Activated CD8-positive, alpha-beta T cell treated with anti-CD3 and anti-CD28 coated beads for 36 hours (primary cell): ENCODE data around the gene GNL2. TPM values are rescaled to one million over a fixed set of nuclear protein-coding genes. Genes with fewer than 3 reads are reported as not detected.

Experiments used
- ATAC-seq: fragments of 200-7000 bp; cut with Tn5 transposase; one replicate; pipeline ENCODE4 v1.10.0; 2021; ENCODE audit warnings: mild to moderate bottlenecking, moderate library complexity
- CTCF ChIA-PET: fragments of 350-600 bp; sonication (Branson Sonifier 250); formaldehyde crosslinking; loops from one replicate; lab custom pipeline; 2021; ENCODE audit warnings: antibody characterized with exemption; lab: Charles Lee
- POLR2A ChIA-PET: fragments of 350-600 bp; sonication (Branson Sonifier 250); formaldehyde crosslinking; loops from one replicate; lab custom pipeline; 2021; ENCODE audit warnings: antibody characterized with exemption; lab: Charles Lee
- DNase-seq: peaks from one replicate; pipeline ENCODE4 v3.0.0-alpha.2; 2020
- H3K27ac Mint-ChIP-seq: one replicate; pipeline ENCODE4 v1.8.0; 2021; ENCODE audit warnings: mild to moderate bottlenecking, mixed read lengths
- H3K27me3 Mint-ChIP-seq: one replicate; pipeline ENCODE4 v1.8.0; 2021; ENCODE audit warnings: mixed read lengths
- H3K36me3 Mint-ChIP-seq: one replicate; pipeline ENCODE4 v1.8.0; 2021; ENCODE audit warnings: low read depth, mixed read lengths
- H3K4me1 Mint-ChIP-seq: one replicate; pipeline ENCODE4 v1.8.0; 2021; ENCODE audit warnings: low read depth, mixed read lengths
- H3K4me3 Mint-ChIP-seq: one replicate; pipeline ENCODE4 v1.8.0; 2021; ENCODE audit warnings: mild to moderate bottlenecking, moderate library complexity, mixed read lengths
- H3K9me3 Mint-ChIP-seq: one replicate; pipeline ENCODE4 v1.8.0; 2021; ENCODE audit warnings: mixed read lengths
- CTCF ChIP-seq: fragments of 200-600 bp; IDR thresholded peaks from one replicate; pipeline ENCODE4 v1.8.0; 2022; ENCODE audit warnings: antibody characterized with exemption, mild to moderate bottlenecking
- intact Hi-C: fragments of 100-400 bp; cut with micrococcal nuclease; formaldehyde crosslinking; loops from one replicate; pipeline ENCODE4 v1.10.0; 2022
- total RNA-seq, 2 experiments: library from RNA; stranded (reverse); gene quantifications; one replicate each; pipeline ENCODE4 v1.2.3, GENCODE V29; 2021

GNL2 gene
- total RNA-seq, 2 experiments from 2014 or later = 76.4 to 77.8 TPM

- intact Hi-C loops = no loop called here
- Mint-ChIP-seq H3K4me3 (no peak overlapping the region), H3K4me1 (no peaks in the 10 kb centered on the region), H3K27me3 (peaks cover 22% of the 10 kb centered on the region), H3K27ac (no peak overlapping the region), H3K36me3 (no peaks in the 10 kb centered on the region), H3K9me3 (no peaks in the 10 kb centered on the region)
- POLR2A ChIA-PET = interaction anchor here (0.6 kb wide), 1 partner anchor 480 kb away, joined by 3 read pairs; no protein-coding TSS in a partner anchor
- DNase-seq (peak; percentile 13), ATAC-seq (no peak)
- TF ChIP-seq CTCF = no peak
- CTCF ChIA-PET = interaction anchor here (0.9 to 2.0 kb wide), 3 partner anchors 19 to 55 kb away, joined by 3 to 7 read pairs (median 3); no protein-coding TSS in a partner anchor
Measured at GRCh38 chr1:37622131-37622530, 26.4 kb upstream of the GNL2 start.

- ChIA-PET CTCF (interaction anchor here (2.0 kb wide), 1 partner anchor 19 kb away, joined by 7 read pairs; no protein-coding TSS in a partner anchor), POLR2A (no interaction called here)
Measured at GRCh38 chr1:37621326-37621870, 25.7 kb upstream of the GNL2 start.

GRCh38 chr1:37620707-37621106, 25.0 kb upstream of the GNL2 start:
- H3K36me3 Mint-ChIP-seq = no peaks in the 10 kb centered on the region
- no peak overlapping the region for H3K27ac Mint-ChIP-seq
- no peak for DNase-seq
- no peaks in the 10 kb centered on the region for H3K4me1 Mint-ChIP-seq
- H3K4me3 Mint-ChIP-seq = no peak overlapping the region
- no peaks in the 10 kb centered on the region for H3K9me3 Mint-ChIP-seq
- ChIA-PET CTCF (no interaction called here), POLR2A (no interaction called here)
- no peak for ATAC-seq
- intact Hi-C loops = no loop called here
- H3K27me3 Mint-ChIP-seq = peaks cover 29% of the 10 kb centered on the region
- no peak for TF ChIP-seq CTCF

More at GRCh38 chr1:37621326-37621870, 25.7 kb upstream of the GNL2 start:
- Mint-ChIP-seq H3K4me3 (no peak overlapping the region), H3K27ac (no peak overlapping the region), H3K4me1 (no peaks in the 10 kb centered on the region), H3K9me3 (no peaks in the 10 kb centered on the region), H3K36me3 (no peaks in the 10 kb centered on the region), H3K27me3 (peaks cover 23% of the 10 kb centered on the region)
- DNase-seq (no peak), ATAC-seq (no peak)
- intact Hi-C loops = no loop called here
- TF ChIP-seq CTCF = no peak

GRCh38 chr1:37616330-37616729, 20.6 kb upstream of the GNL2 start:
- ATAC-seq (no peak), DNase-seq (no peak)
- H3K4me1 Mint-ChIP-seq = no peaks in the 10 kb centered on the region
- intact Hi-C loops = no loop called here
- H3K36me3 Mint-ChIP-seq = no peaks in the 10 kb centered on the region
- no peak overlapping the region for H3K4me3 Mint-ChIP-seq
- CTCF ChIA-PET = interaction anchor here (1.7 to 3.4 kb wide), 2 partner anchors 13 to 14 kb away, joined by 5 to 18 read pairs; no protein-coding TSS in a partner anchor
- no peak for TF ChIP-seq CTCF
- peaks cover 34% of the 10 kb centered on the region for H3K27me3 Mint-ChIP-seq
- H3K27ac Mint-ChIP-seq = no peak overlapping the region
- POLR2A ChIA-PET = no interaction called here
- no peaks in the 10 kb centered on the region for H3K9me3 Mint-ChIP-seq

GRCh38 chr1:37614105-37614504, 18.4 kb upstream of the GNL2 start:
- no peak for DNase-seq
- POLR2A ChIA-PET = no interaction called here
- H3K4me1 Mint-ChIP-seq = no peaks in the 10 kb centered on the region
- CTCF ChIA-PET = interaction anchor here (3.4 kb wide), 1 partner anchor 11 kb away, joined by 18 read pairs; no protein-coding TSS in a partner anchor
- intact Hi-C loops = no loop called here
- ATAC-seq = no peak
- peaks cover 29% of the 10 kb centered on the region for H3K27me3 Mint-ChIP-seq
- TF ChIP-seq CTCF = no peak
- H3K36me3 Mint-ChIP-seq = no peaks in the 10 kb centered on the region
- no peak overlapping the region for H3K4me3 Mint-ChIP-seq
- no peak overlapping the region for H3K27ac Mint-ChIP-seq
- H3K9me3 Mint-ChIP-seq = no peaks in the 10 kb centered on the region
